Panc1 (cell line): ENCODE data around the gene GALNT14. TPM values are rescaled to one million over a fixed set of nuclear protein-coding genes. Genes with fewer than 3 reads are reported as not detected.

Experiments used
- ATAC-seq: fragments of 200-7000 bp; cut with Tn5 transposase; 2 replicates; pipeline ENCODE4 v1.9.1; 2020; ENCODE audit warnings: mild to moderate bottlenecking, moderate library complexity
- BruUV-seq: library from RNA; stranded (reverse); fragments of 400-500 nt; replicated peaks from 2 replicates; lab custom pipeline; 2021; lab: Mats Ljungman, UMichigan
- CTCF ChIA-PET: fragments of 300-600 bp; sonication (Branson Sonifier 250); formaldehyde crosslinking; loops from one replicate; lab custom pipeline; 2022; ENCODE audit warnings: antibody characterized with exemption; lab: Charles Lee
- POLR2A ChIA-PET: fragments of 300-600 bp; sonication (Branson Sonifier 250); formaldehyde crosslinking; loops from one replicate; lab custom pipeline; 2022; ENCODE audit warnings: antibody characterized with exemption; lab: Charles Lee
- DNase-seq: peaks from one replicate; pipeline ENCODE4 v3.0.0-alpha.2; 2010; ENCODE audit warnings: low read depth, low spot score
- H3K27ac ChIP-seq: 2 replicates; pipeline ENCODE4 v1.5.1; 2011; ENCODE audit warnings: mild to moderate bottlenecking, low read length, inconsistent platforms
- H3K27me3 ChIP-seq: fragments of 200-500 bp; sonication (Bioruptor generic); 2 replicates; pipeline ENCODE4 v1.6.0; 2014; ENCODE audit warnings: low read length, inconsistent platforms; ENCODE audit not compliant: control insufficient read depth, insufficient read depth
- H3K36me3 ChIP-seq: fragments of 200-500 bp; sonication (Bioruptor generic); 2 replicates; pipeline ENCODE4 v1.5.1; 2014; ENCODE audit warnings: inconsistent platforms, mild to moderate bottlenecking, low read length, moderate library complexity; ENCODE audit not compliant: control insufficient read depth, insufficient read depth
- H3K4me1 ChIP-seq: 2 replicates; pipeline ENCODE4 v1.5.1; 2011; ENCODE audit warnings: inconsistent platforms, mild to moderate bottlenecking, low read length, moderate library complexity; ENCODE audit not compliant: control insufficient read depth, insufficient read depth
- H3K4me3 ChIP-seq, 2 experiments: 2 replicates each; pipeline ENCODE4 v1.5.1; 2011 to 2012; ENCODE audit warnings: low read depth in 2 of 2, low read length in 2 of 2, mild to moderate bottlenecking in 2 of 2, inconsistent platforms in 1 of 2, moderate library complexity in 1 of 2
- H3K9me3 ChIP-seq: fragments of 200-500 bp; sonication (Bioruptor generic); 2 replicates; pipeline ENCODE4 v1.5.1; 2014; ENCODE audit warnings: low read depth, mild to moderate bottlenecking, inconsistent platforms, low read length, moderate library complexity; ENCODE audit not compliant: control insufficient read depth, insufficient read depth
- POLR2AphosphoS5 ChIP-seq: IDR thresholded peaks from 2 replicates; pipeline ENCODE4 v1.6.1; 2012; ENCODE audit warnings: mild to moderate bottlenecking, low read depth, low read length, moderate library complexity
- SIN3A ChIP-seq: IDR thresholded peaks from 2 replicates; pipeline ENCODE4 v1.6.1; 2012; ENCODE audit warnings: low read depth, mild to moderate bottlenecking, low read length, moderate library complexity, borderline replicate concordance; ENCODE audit not compliant: insufficient read depth
- TCF7L2 ChIP-seq: IDR thresholded peaks from 2 replicates; pipeline ENCODE4 v1.6.1; 2011; ENCODE audit warnings: mild to moderate bottlenecking, low read depth, low read length, inconsistent platforms
- in situ Hi-C: cut with HindIII; loops from 2 replicates; pipeline ENCODE4 v1.10.0; 2016; ENCODE audit warnings: low sequenced_read_pairs, low pct_unique_long_range_greater_than_20kb
- intact Hi-C: fragments of 100-400 bp; cut with micrococcal nuclease; formaldehyde crosslinking; loops from one replicate; pipeline ENCODE4 v1.10.0; 2022; ENCODE audit not compliant: unreplicated experiment
- total RNA-seq: library from RNA; stranded (reverse); gene quantifications from one replicate; pipeline ENCODE4 v1.2.1, GENCODE V29; 2021; ENCODE audit not compliant: unreplicated experiment
- TF ChIP-seq, protein P1 (sequence below), 2 experiments: IDR thresholded peaks; 2 replicates each; pipeline ENCODE4 v1.6.1; 2011 to 2012; ENCODE audit warnings: low read depth in 2 of 2, control low read depth in 1 of 2, low read length in 1 of 2, mild to moderate bottlenecking in 1 of 2, moderate library complexity in 1 of 2; ENCODE audit not compliant: insufficient read depth in 1 of 2
- TF ChIP-seq, protein P2 (sequence below): fragments of 450-650 bp; IDR thresholded peaks from 2 replicates; pipeline ENCODE4 v1.5.1; 2017; ENCODE audit warnings: mild to moderate bottlenecking

The GALNT14 gene
- total RNA-seq, 1 experiment from 2014 or later: 0.67 TPM

DNA sequence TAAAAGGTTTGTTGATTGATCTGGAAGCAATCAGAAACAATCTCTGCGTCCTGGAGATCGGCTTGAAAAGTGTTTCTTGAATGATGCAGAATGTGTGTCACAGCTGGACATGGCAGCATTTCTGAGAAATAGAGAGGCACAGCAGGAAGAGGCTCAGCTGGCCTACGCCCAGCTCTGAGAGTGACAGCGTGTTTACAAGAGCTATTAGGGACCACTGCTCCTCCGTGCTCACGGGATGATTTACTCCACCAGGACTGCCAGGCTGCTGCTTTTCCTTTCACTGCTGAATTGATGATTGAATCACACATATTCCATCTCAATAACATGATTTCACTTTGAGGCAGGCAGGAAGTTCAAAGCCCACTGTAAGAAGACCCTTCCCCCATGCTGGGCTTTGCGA lies 62.8 kb downstream of the GALNT14 start:
- Histone ChIP-seq H3K4me1 (no peaks in the 10 kb centered on the region), H3K9me3 (no peaks in the 10 kb centered on the region), H3K27ac (no peak overlapping the region), H3K27me3 (no peaks in the 10 kb centered on the region; the same call in 1 of the 2 replicates), H3K4me3 (no peak overlapping the region), H3K36me3 (no peaks in the 10 kb centered on the region)
- no TSS peak for BruUV-seq
- CTCF ChIA-PET: no interaction called here
- no peak for DNase-seq
- POLR2A ChIA-PET: no interaction called here
- TF ChIP-seq, protein P1, sequence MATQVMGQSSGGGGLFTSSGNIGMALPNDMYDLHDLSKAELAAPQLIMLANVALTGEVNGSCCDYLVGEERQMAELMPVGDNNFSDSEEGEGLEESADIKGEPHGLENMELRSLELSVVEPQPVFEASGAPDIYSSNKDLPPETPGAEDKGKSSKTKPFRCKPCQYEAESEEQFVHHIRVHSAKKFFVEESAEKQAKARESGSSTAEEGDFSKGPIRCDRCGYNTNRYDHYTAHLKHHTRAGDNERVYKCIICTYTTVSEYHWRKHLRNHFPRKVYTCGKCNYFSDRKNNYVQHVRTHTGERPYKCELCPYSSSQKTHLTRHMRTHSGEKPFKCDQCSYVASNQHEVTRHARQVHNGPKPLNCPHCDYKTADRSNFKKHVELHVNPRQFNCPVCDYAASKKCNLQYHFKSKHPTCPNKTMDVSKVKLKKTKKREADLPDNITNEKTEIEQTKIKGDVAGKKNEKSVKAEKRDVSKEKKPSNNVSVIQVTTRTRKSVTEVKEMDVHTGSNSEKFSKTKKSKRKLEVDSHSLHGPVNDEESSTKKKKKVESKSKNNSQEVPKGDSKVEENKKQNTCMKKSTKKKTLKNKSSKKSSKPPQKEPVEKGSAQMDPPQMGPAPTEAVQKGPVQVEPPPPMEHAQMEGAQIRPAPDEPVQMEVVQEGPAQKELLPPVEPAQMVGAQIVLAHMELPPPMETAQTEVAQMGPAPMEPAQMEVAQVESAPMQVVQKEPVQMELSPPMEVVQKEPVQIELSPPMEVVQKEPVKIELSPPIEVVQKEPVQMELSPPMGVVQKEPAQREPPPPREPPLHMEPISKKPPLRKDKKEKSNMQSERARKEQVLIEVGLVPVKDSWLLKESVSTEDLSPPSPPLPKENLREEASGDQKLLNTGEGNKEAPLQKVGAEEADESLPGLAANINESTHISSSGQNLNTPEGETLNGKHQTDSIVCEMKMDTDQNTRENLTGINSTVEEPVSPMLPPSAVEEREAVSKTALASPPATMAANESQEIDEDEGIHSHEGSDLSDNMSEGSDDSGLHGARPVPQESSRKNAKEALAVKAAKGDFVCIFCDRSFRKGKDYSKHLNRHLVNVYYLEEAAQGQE (IDR thresholded peaks at IDR 0.05; ENCODE audit: insufficient read depth in 1 of 2, low read depth in 2 of 2, low read length in 1 of 2): no peak
- TF ChIP-seq, protein P2, sequence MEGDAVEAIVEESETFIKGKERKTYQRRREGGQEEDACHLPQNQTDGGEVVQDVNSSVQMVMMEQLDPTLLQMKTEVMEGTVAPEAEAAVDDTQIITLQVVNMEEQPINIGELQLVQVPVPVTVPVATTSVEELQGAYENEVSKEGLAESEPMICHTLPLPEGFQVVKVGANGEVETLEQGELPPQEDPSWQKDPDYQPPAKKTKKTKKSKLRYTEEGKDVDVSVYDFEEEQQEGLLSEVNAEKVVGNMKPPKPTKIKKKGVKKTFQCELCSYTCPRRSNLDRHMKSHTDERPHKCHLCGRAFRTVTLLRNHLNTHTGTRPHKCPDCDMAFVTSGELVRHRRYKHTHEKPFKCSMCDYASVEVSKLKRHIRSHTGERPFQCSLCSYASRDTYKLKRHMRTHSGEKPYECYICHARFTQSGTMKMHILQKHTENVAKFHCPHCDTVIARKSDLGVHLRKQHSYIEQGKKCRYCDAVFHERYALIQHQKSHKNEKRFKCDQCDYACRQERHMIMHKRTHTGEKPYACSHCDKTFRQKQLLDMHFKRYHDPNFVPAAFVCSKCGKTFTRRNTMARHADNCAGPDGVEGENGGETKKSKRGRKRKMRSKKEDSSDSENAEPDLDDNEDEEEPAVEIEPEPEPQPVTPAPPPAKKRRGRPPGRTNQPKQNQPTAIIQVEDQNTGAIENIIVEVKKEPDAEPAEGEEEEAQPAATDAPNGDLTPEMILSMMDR: no peak
- no peak for TF ChIP-seq POLR2AphosphoS5
- no peak for TF ChIP-seq TCF7L2
- TF ChIP-seq SIN3A: no peak
- intact Hi-C loops (no loop called here), in situ Hi-C loops (no loop called here)
- ATAC-seq: no peak

DNA sequence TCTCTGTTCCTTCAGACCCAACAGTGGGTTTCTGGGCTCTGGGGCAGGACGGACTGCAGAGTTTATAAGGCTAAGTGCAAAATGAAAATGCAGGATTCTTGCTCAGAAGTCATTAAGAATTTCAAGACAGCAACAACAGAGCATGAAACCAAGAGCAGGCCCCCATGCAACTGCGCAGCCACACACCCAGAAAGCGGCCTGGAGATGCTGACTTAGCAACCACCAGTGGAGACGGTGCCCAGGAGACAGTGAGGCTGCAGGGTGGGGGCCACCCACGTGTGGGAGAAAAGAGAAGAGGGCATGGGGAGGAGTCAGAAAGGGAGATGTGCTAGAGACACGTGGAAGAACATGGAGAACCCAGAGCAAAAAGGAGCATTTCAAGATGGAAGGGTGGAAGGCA lies 66.5 kb downstream of the GALNT14 start:
- no peak for DNase-seq
- BruUV-seq: no TSS peak

DNA sequence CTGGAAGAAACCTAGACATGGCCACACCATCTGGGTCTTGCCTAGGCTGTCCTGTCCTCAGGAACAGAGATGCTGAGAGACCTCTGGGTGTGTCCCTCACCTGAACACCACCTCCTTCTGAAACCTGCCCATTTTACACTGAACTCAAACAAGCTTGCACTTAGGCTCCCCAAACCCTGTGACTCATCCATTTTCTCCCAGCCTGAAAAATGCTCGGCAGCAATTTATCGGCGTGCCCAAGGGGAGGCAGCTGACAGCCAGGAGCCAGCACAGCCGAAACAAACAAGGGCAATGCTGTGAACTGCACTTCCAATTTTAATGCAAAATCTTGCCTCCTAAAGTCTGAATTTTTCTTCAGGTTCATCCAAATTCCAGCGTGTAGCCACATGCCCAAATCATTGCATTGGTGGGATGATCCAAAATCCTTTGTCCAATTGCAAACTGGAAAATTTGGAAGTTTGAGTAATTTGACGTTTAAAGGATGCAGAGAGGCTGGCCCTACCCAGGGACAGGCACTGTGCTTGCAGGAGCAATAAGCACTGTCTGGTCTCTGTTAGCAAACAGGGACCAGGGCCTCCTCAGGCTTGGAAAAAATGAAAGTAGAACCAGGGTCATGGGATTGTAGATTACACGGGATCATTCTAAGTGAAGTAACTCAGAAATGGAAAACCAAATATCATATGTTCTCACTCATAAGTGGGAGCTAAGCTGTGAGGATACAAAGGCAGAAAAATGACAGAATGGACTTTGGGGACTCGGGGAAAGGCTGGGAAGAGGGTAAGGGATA lies 67.7 kb downstream of the GALNT14 start:
- ChIA-PET POLR2A (no interaction called here), CTCF (no interaction called here)
- no peak for ATAC-seq
- DNase-seq: no peak
- no peaks in the 10 kb centered on the region for H3K4me1 ChIP-seq
- TF ChIP-seq, protein P2: no peak
- intact Hi-C loops (no loop called here), in situ Hi-C loops (no loop called here)
- H3K27ac ChIP-seq: no peak overlapping the region
- H3K27me3 ChIP-seq: no peaks in the 10 kb centered on the region; the same call in 1 of the 2 replicates
- no peak overlapping the region for H3K4me3 ChIP-seq
- no TSS peak for BruUV-seq
- H3K36me3 ChIP-seq: no peaks in the 10 kb centered on the region
- H3K9me3 ChIP-seq: no peaks in the 10 kb centered on the region

More for the DNA sequence above, 66.5 kb downstream of the GALNT14 start:
- H3K4me3 ChIP-seq: no peak overlapping the region
- POLR2A ChIA-PET: no interaction called here
- H3K4me1 ChIP-seq: no peaks in the 10 kb centered on the region
- TF ChIP-seq POLR2AphosphoS5: no peak
- TF ChIP-seq TCF7L2: no peak
- no peak for ATAC-seq
- no peaks in the 10 kb centered on the region for H3K9me3 ChIP-seq
- no peaks in the 10 kb centered on the region; the same call in 1 of the 2 replicates for H3K27me3 ChIP-seq
- no peak overlapping the region for H3K27ac ChIP-seq
- CTCF ChIA-PET: no interaction called here
- H3K36me3 ChIP-seq: no peaks in the 10 kb centered on the region
- intact Hi-C loops (no loop called here), in situ Hi-C loops (no loop called here)
